ENCODE results near the gene MGAT1.

Gene MGAT1

DNA sequence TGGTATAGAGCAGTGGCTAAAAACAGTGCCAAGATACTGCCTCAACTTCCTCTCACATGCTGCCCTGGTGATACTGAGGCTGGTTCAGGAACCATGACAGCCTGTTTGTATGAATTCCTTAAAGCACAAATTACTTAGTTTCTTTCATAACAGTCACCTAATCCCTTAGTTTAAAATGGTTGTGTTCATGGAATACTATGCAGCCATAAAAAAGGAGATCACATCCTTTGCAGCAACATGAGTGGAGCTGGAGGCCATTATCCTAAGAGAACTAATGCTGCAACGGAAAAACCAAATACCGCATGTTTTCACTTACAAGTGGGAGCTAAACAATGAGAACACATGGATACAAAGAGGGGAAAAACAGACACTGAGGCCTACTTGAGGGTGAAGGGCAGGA is 36.6 kb upstream of the MGAT1 start:
- TF ChIP-seq EZH2 (IDR thresholded peaks at IDR 0.05; ENCODE audit: borderline replicate concordance, low read length), result no peak
- TF ChIP-seq, protein P1, sequence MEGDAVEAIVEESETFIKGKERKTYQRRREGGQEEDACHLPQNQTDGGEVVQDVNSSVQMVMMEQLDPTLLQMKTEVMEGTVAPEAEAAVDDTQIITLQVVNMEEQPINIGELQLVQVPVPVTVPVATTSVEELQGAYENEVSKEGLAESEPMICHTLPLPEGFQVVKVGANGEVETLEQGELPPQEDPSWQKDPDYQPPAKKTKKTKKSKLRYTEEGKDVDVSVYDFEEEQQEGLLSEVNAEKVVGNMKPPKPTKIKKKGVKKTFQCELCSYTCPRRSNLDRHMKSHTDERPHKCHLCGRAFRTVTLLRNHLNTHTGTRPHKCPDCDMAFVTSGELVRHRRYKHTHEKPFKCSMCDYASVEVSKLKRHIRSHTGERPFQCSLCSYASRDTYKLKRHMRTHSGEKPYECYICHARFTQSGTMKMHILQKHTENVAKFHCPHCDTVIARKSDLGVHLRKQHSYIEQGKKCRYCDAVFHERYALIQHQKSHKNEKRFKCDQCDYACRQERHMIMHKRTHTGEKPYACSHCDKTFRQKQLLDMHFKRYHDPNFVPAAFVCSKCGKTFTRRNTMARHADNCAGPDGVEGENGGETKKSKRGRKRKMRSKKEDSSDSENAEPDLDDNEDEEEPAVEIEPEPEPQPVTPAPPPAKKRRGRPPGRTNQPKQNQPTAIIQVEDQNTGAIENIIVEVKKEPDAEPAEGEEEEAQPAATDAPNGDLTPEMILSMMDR (IDR thresholded peaks at IDR 0.05; ENCODE audit: low read length), result no peak
- Histone ChIP-seq H3K4me2 (ENCODE audit: low read length) (no peak overlapping the region), H3K9me3 (ENCODE audit: low read length) (no peaks in the 10 kb centered on the region), H3K27me3 (ENCODE audit: insufficient read depth, low read length) (no peaks in the 10 kb centered on the region), H3K9me2 (ENCODE audit: low read depth, low read length) (no peaks in the 10 kb centered on the region), H3K4me1 (ENCODE audit: insufficient read depth, low read length, severe bottlenecking) (no peaks in the 10 kb centered on the region), H3K9ac (ENCODE audit: low read length) (no peak overlapping the region), H4K20me1 (ENCODE audit: insufficient read depth, low read length) (no peaks in the 10 kb centered on the region), H3K36me3 (ENCODE audit: insufficient read depth, low read length) (peaks cover 40% of the 10 kb centered on the region), H3K79me2 (ENCODE audit: insufficient read depth, low read length) (no peaks in the 10 kb centered on the region), H3K4me3 (ENCODE audit: low read depth, low read length, poor library complexity, severe bottlenecking) (no peak overlapping the region), H2AFZ (ENCODE audit: low read length) (no peak overlapping the region), H3K27ac (ENCODE audit: low read depth, low read length, poor library complexity, severe bottlenecking) (no peak overlapping the region), H3F3A (ENCODE audit: insufficient read depth, low read length) (no peaks in the 10 kb centered on the region; the same call in 1 of the 2 replicates)

DNA sequence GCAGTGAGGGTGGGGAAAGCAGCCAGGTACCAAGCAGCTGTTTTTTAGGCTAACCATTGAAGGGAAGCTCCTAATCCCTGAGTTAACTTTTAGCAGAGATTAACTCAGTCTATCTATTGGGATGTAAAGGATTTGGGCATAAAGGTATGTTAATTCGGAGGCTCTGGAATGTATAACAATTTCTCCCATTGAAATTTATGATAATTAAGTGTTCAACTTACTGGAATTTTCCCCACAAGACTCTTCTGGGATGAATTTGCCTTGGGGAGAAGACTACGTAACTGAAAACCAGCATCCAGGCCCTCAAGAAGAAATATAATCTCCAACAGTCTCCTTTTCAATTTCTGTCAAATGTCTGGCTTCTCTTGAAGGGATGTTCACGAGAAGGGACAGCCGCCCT is 34.9 kb upstream of the MGAT1 start:
- Histone ChIP-seq H4K20me1 (ENCODE audit: insufficient read depth, low read length) (no peaks in the 10 kb centered on the region), H3K27ac (ENCODE audit: low read depth, low read length, poor library complexity, severe bottlenecking) (no peak overlapping the region), H3K9me2 (ENCODE audit: low read depth, low read length) (no peaks in the 10 kb centered on the region), H3K27me3 (ENCODE audit: insufficient read depth, low read length) (no peaks in the 10 kb centered on the region), H3K4me2 (ENCODE audit: low read length) (no peak overlapping the region), H2AFZ (ENCODE audit: low read length) (no peak overlapping the region), H3K9me3 (ENCODE audit: low read length) (no peaks in the 10 kb centered on the region), H3K4me1 (ENCODE audit: insufficient read depth, low read length, severe bottlenecking) (peaks cover 9% of the 10 kb centered on the region), H3K79me2 (ENCODE audit: insufficient read depth, low read length) (0 out of 2 replicates have a peak, but pooled peaks cover under 1% of the 10 kb centered on the region), H3K36me3 (ENCODE audit: insufficient read depth, low read length) (peaks cover 46% of the 10 kb centered on the region), H3K4me3 (ENCODE audit: low read depth, low read length, poor library complexity, severe bottlenecking) (no peak overlapping the region), H3F3A (ENCODE audit: insufficient read depth, low read length) (no peaks in the 10 kb centered on the region; the same call in 1 of the 2 replicates), H3K9ac (ENCODE audit: low read length) (no peak overlapping the region)
- TF ChIP-seq, protein P1 (IDR thresholded peaks at IDR 0.05; ENCODE audit: low read length), result no peak
- TF ChIP-seq EZH2 (IDR thresholded peaks at IDR 0.05; ENCODE audit: borderline replicate concordance, low read length), result no peak

DNA sequence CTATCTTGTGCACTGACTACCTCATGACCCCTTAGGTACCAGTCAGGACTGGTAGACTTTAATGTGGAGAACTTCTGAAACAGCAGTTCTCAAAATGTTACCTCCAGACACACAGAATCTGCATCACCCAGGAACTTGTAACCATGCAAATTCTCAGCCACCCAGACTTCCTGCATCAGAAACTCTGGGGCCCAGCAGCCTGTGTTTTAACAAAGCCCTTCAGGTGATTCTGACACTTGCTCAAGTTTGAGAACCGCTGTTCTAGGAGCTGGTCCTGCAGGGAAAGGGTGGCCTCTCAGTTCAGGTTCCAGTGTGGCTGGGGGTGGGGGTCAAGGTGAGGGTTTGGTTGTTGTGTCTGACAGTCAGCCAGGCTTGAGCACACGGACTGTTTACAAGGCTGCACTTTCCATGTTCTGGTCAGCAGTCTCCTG is 30.0 kb upstream of the MGAT1 start:
- 0 out of 2 replicates have a peak, but pooled peaks cover 7% of the 10 kb centered on the region for H3K79me2 ChIP-seq (ENCODE audit: insufficient read depth, low read length)
- peak overlapping the region; percentile 83 for H3K4me2 ChIP-seq (ENCODE audit: low read length)
- H3F3A ChIP-seq (ENCODE audit: insufficient read depth, low read length), result no peaks in the 10 kb centered on the region
- H3K9me3 ChIP-seq (ENCODE audit: low read length), result no peaks in the 10 kb centered on the region
- H3K36me3 ChIP-seq (ENCODE audit: insufficient read depth, low read length), result peaks cover 51% of the 10 kb centered on the region
- peak overlapping the region; percentile 89 for H3K27ac ChIP-seq (ENCODE audit: low read depth, low read length, poor library complexity, severe bottlenecking)
- peaks cover 30% of the 10 kb centered on the region for H3K4me1 ChIP-seq (ENCODE audit: insufficient read depth, low read length, severe bottlenecking)
- no peaks in the 10 kb centered on the region for H4K20me1 ChIP-seq (ENCODE audit: insufficient read depth, low read length)
- H3K4me3 ChIP-seq (ENCODE audit: low read depth, low read length, poor library complexity, severe bottlenecking), result peak overlapping the region; percentile 70
- no peak overlapping the region for H2AFZ ChIP-seq (ENCODE audit: low read length)
- peak overlapping the region; percentile 83 for H3K9ac ChIP-seq (ENCODE audit: low read length)
- H3K9me2 ChIP-seq (ENCODE audit: low read depth, low read length), result no peaks in the 10 kb centered on the region
- TF ChIP-seq, protein P1 (IDR thresholded peaks at IDR 0.05; ENCODE audit: low read length), result no peak
- no peaks in the 10 kb centered on the region for H3K27me3 ChIP-seq (ENCODE audit: insufficient read depth, low read length)

Measured in OCI-LY1 (cell line).